Measurements from ENCODE around the gene HSDL2. TPM values are rescaled to one million over a fixed set of nuclear protein-coding genes. Genes with fewer than 3 reads are reported as not detected.
"Not testable (repeated sequence)": the region's sequence is repeated elsewhere in the genome, so short reads cannot be mapped to it uniquely, and the experiment has no call there.

HSDL2 gene
- total and polyA plus RNA-seq, 5 donors from 2014 or later, result 15.3 to 30.4 (median 19.7) TPM

- no peak overlapping the region for H3K27ac ChIP-seq (ENCODE audit: insufficient read depth, low read length, poor library complexity, severe bottlenecking)
- no peaks in the 10 kb centered on the region for H3K27me3 Mint-ChIP-seq
- no peaks in the 10 kb centered on the region for H3K27me3 ChIP-seq (ENCODE audit: control insufficient read depth, insufficient read depth, low read length)
- DNase-seq, result no peak
- peak overlapping the region in 1 of 3 donors; percentile 1 for H3K27ac Mint-ChIP-seq
- H3K36me3 Mint-ChIP-seq, result peaks cover 4% of the 10 kb centered on the region
- H3K4me1 Mint-ChIP-seq, result peaks cover 0 to 6% (median 5%) of the 10 kb centered on the region in 4 donors
- no peaks in the 10 kb centered on the region for H3K9me3 ChIP-seq (ENCODE audit: control insufficient read depth in 2 of 2, low read length in 2 of 2)
- no peaks in the 10 kb centered on the region for H3K36me3 ChIP-seq (ENCODE audit: control insufficient read depth, insufficient read depth, low read length)
- no peak overlapping the region for H3K4me3 ChIP-seq (ENCODE audit: low read depth, low read length)
- H3K9me3 Mint-ChIP-seq, result no peaks in the 10 kb centered on the region
- no peaks in the 10 kb centered on the region for H3K4me1 ChIP-seq (ENCODE audit: control insufficient read depth, insufficient read depth, low read length, poor library complexity, severe bottlenecking)
- no peak for ATAC-seq (ENCODE audit: low read depth in 2 of 2)
- H3K4me3 Mint-ChIP-seq, result no peak overlapping the region
Observed at GRCh38 chr9:112503170-112503569, 123.3 kb downstream of the HSDL2 start.

DNA sequence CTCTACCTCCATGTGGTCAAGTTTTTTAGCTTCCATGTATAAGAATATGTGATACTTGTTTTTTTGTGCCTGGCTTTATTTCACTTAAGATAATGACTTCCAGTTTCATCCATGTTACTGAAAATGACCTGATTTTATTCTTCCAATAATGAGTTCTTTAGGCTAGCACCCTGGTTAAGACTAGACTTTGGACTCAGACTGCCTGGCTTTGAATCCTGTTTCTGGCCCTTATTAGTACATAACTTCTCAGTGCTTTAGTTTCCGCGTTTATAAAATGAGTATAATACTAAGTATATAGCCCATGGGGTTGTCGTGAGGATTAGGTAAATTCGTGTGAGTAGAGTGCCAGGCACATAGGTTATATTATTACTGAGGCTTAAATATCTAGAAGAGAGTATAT lies 125.2 kb downstream of the HSDL2 start:
- H3K27me3 Mint-ChIP-seq, result no peaks in the 10 kb centered on the region
- H3K4me1 Mint-ChIP-seq, result peaks cover 0 to 8% (median 5%) of the 10 kb centered on the region in 4 donors
- no peak overlapping the region for H3K4me3 Mint-ChIP-seq
- Histone ChIP-seq H3K4me1 (ENCODE audit: control insufficient read depth, insufficient read depth, low read length, poor library complexity, severe bottlenecking) (no peaks in the 10 kb centered on the region), H3K4me3 (ENCODE audit: low read depth, low read length) (no peak overlapping the region), H3K36me3 (ENCODE audit: control insufficient read depth, insufficient read depth, low read length) (no peaks in the 10 kb centered on the region), H3K27me3 (ENCODE audit: control insufficient read depth, insufficient read depth, low read length) (no peaks in the 10 kb centered on the region), H3K9me3 (ENCODE audit: control insufficient read depth in 2 of 2, low read length in 2 of 2) (no peaks in the 10 kb centered on the region), H3K27ac (ENCODE audit: insufficient read depth, low read length, poor library complexity, severe bottlenecking) (no peak overlapping the region)
- H3K36me3 Mint-ChIP-seq, result peaks cover 4% of the 10 kb centered on the region
- no peak for ATAC-seq (ENCODE audit: low read depth in 2 of 2)
- no peaks in the 10 kb centered on the region for H3K9me3 Mint-ChIP-seq
- H3K27ac Mint-ChIP-seq, result no peak overlapping the region
- DNase-seq, result no peak

GRCh38 chr9:112505607-112506006 lies 125.7 kb downstream of the HSDL2 start:
- H3K27ac ChIP-seq (ENCODE audit: insufficient read depth, low read length, poor library complexity, severe bottlenecking), result no peak overlapping the region
- ATAC-seq (ENCODE audit: low read depth in 2 of 2), result no peak
- peaks cover 0 to 8% (median 5%) of the 10 kb centered on the region in 4 donors for H3K4me1 Mint-ChIP-seq
- no peaks in the 10 kb centered on the region for H3K36me3 ChIP-seq (ENCODE audit: control insufficient read depth, insufficient read depth, low read length)
- no peak overlapping the region for H3K4me3 ChIP-seq (ENCODE audit: low read depth, low read length)
- peaks cover 4% of the 10 kb centered on the region for H3K36me3 Mint-ChIP-seq
- H3K4me3 Mint-ChIP-seq, result no peak overlapping the region
- DNase-seq, result no peak
- no peaks in the 10 kb centered on the region for H3K9me3 ChIP-seq (ENCODE audit: control insufficient read depth in 2 of 2, low read length in 2 of 2)
- H3K27me3 Mint-ChIP-seq, result no peaks in the 10 kb centered on the region
- no peaks in the 10 kb centered on the region for H3K9me3 Mint-ChIP-seq
- no peaks in the 10 kb centered on the region for H3K4me1 ChIP-seq (ENCODE audit: control insufficient read depth, insufficient read depth, low read length, poor library complexity, severe bottlenecking)
- H3K27ac Mint-ChIP-seq, result peak overlapping the region in 2 of 3 donors; percentile 21 to 35
- H3K27me3 ChIP-seq (ENCODE audit: control insufficient read depth, insufficient read depth, low read length), result no peaks in the 10 kb centered on the region

GRCh38 chr9:112506571-112506970 lies 126.7 kb downstream of the HSDL2 start:
- Mint-ChIP-seq H3K36me3 (peaks cover under 1% of the 10 kb centered on the region), H3K9me3 (no peaks in the 10 kb centered on the region), H3K4me3 (no peak overlapping the region), H3K27ac (no peak overlapping the region), H3K4me1 (peaks cover 0 to 8% (median 3%) of the 10 kb centered on the region in 4 donors), H3K27me3 (no peaks in the 10 kb centered on the region)
- no peak for DNase-seq
- Histone ChIP-seq H3K9me3 (ENCODE audit: control insufficient read depth in 2 of 2, low read length in 2 of 2) (no peaks in the 10 kb centered on the region), H3K27me3 (ENCODE audit: control insufficient read depth, insufficient read depth, low read length) (no peaks in the 10 kb centered on the region), H3K36me3 (ENCODE audit: control insufficient read depth, insufficient read depth, low read length) (no peaks in the 10 kb centered on the region), H3K4me3 (ENCODE audit: low read depth, low read length) (no peak overlapping the region), H3K4me1 (ENCODE audit: control insufficient read depth, insufficient read depth, low read length, poor library complexity, severe bottlenecking) (no peaks in the 10 kb centered on the region), H3K27ac (ENCODE audit: insufficient read depth, low read length, poor library complexity, severe bottlenecking) (no peak overlapping the region)
- ATAC-seq (ENCODE audit: low read depth in 2 of 2), result no peak

DNA sequence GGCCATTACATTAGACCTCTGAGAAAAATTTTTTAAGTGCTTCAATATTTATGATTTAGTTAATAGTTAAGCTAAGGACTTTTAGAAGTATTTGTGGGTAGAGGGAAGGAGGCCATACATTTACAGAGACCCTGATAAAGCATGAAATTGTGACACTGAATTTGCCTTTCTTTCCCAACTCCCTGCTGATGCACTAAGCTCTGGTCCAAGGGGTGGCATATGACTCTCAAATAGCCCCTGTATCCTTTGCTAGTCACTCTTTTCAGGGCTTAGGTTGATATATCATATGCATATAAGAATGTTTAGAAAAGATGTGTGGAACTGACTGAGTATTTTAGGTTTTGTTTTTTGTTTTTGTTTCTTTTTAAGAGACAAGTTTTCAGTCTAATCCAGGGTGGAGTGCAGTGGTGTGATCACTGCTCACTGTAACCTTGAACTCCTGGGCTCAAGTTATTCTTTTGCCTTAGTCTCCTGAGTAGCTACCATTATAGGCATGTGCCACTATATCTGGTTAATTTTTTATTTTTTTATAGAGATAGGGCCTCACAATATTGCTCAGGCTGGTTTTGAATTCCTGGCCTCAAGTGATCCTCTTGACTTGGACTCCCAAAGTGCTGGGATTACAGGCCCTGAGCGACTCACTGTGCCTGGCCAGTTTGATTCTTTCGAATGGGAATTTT lies 127.2 kb downstream of the HSDL2 start:
- Histone ChIP-seq H3K9me3 (ENCODE audit: control insufficient read depth in 2 of 2, low read length in 2 of 2) (no peaks in the 10 kb centered on the region), H3K36me3 (ENCODE audit: control insufficient read depth, insufficient read depth, low read length) (no peaks in the 10 kb centered on the region), H3K4me3 (ENCODE audit: low read depth, low read length) (no peak overlapping the region), H3K4me1 (ENCODE audit: control insufficient read depth, insufficient read depth, low read length, poor library complexity, severe bottlenecking) (no peaks in the 10 kb centered on the region), H3K27ac (ENCODE audit: insufficient read depth, low read length, poor library complexity, severe bottlenecking) (no peak overlapping the region), H3K27me3 (ENCODE audit: control insufficient read depth, insufficient read depth, low read length) (no peaks in the 10 kb centered on the region)
- DNase-seq (no peak), ATAC-seq (ENCODE audit: low read depth in 2 of 2) (no peak)
- H3K4me1 Mint-ChIP-seq, result peaks cover 0 to 8% (median 3%) of the 10 kb centered on the region in 4 donors
- H3K9me3 Mint-ChIP-seq, result no peaks in the 10 kb centered on the region
- no peak overlapping the region for H3K4me3 Mint-ChIP-seq
- H3K36me3 Mint-ChIP-seq, result no peaks in the 10 kb centered on the region
- no peaks in the 10 kb centered on the region for H3K27me3 Mint-ChIP-seq
- no peak overlapping the region for H3K27ac Mint-ChIP-seq

DNA sequence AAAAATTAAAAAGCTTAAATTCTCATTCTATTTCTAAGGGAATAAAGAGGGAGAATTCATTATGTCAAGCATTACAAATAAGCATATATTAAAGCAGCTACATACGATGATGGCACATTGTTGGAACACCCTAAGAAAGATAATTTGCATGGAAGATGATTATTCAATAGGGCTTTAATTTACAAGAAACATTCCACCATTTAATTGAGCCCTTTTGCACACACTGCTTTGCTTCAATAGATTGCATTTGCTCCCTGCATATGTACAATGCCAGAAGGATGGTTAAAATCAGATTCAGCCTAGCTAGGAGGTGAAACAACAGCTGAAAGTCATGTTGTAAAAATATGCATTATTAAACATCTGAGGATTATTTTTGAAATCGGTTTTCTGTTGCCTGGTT lies 128.5 kb downstream of the HSDL2 start:
- Mint-ChIP-seq H3K4me3 (no peak overlapping the region), H3K36me3 (no peaks in the 10 kb centered on the region), H3K27me3 (no peaks in the 10 kb centered on the region), H3K9me3 (no peaks in the 10 kb centered on the region), H3K27ac (no peak overlapping the region), H3K4me1 (peaks cover 0 to 8% (median 3%) of the 10 kb centered on the region in 4 donors)
- DNase-seq, result no peak
- H3K27me3 ChIP-seq (ENCODE audit: control insufficient read depth, insufficient read depth, low read length), result no peaks in the 10 kb centered on the region
- H3K4me1 ChIP-seq (ENCODE audit: control insufficient read depth, insufficient read depth, low read length, poor library complexity, severe bottlenecking), result no peaks in the 10 kb centered on the region
- no peaks in the 10 kb centered on the region for H3K9me3 ChIP-seq (ENCODE audit: control insufficient read depth in 2 of 2, low read length in 2 of 2)
- H3K4me3 ChIP-seq (ENCODE audit: low read depth, low read length), result no peak overlapping the region
- no peak for ATAC-seq (ENCODE audit: low read depth in 2 of 2)
- H3K36me3 ChIP-seq (ENCODE audit: control insufficient read depth, insufficient read depth, low read length), result no peaks in the 10 kb centered on the region
- H3K27ac ChIP-seq (ENCODE audit: insufficient read depth, low read length, poor library complexity, severe bottlenecking), result no peak overlapping the region

DNA sequence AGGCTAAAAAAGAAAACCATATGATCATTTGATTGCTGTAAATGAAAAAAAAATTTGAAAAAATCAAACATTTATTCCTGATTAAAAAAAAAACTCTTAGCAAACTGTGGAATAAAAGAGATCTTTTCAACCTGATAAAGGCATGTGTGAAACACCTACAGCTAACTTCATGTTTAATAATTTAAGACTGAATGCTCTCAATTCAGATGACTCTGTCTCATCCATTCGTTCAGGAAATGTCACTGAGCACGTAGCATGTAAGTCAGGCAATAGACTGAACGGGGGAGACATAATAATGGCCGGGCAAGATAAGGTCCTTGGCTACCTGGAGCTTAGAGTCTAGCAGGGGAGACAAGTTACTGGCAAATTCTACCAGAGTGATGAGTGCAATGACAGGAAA lies 132.5 kb downstream of the HSDL2 start:
- not testable (repeated sequence) for H3K27me3 ChIP-seq (ENCODE audit: control insufficient read depth, insufficient read depth, low read length); H3K36me3 Mint-ChIP-seq; H3K4me1 ChIP-seq (ENCODE audit: control insufficient read depth, insufficient read depth, low read length, poor library complexity, severe bottlenecking); H3K36me3 ChIP-seq (ENCODE audit: control insufficient read depth, insufficient read depth, low read length); H3K4me3 Mint-ChIP-seq; H3K9me3 Mint-ChIP-seq; H3K4me1 Mint-ChIP-seq; H3K9me3 ChIP-seq (ENCODE audit: control insufficient read depth in 2 of 2, low read length in 2 of 2); H3K27ac ChIP-seq (ENCODE audit: insufficient read depth, low read length, poor library complexity, severe bottlenecking); H3K27me3 Mint-ChIP-seq; ATAC-seq (ENCODE audit: low read depth in 2 of 2); H3K4me3 ChIP-seq (ENCODE audit: low read depth, low read length); DNase-seq; H3K27ac Mint-ChIP-seq

- H3K4me1 Mint-ChIP-seq, result peaks cover 0 to 3% (median 0%) of the 10 kb centered on the region in 4 donors
- H3K4me3 ChIP-seq (ENCODE audit: low read depth, low read length), result no peak overlapping the region
- H3K9me3 Mint-ChIP-seq, result no peaks in the 10 kb centered on the region
- no peaks in the 10 kb centered on the region for H3K36me3 Mint-ChIP-seq
- no peaks in the 10 kb centered on the region for H3K27me3 ChIP-seq (ENCODE audit: control insufficient read depth, insufficient read depth, low read length)
- no peak overlapping the region for H3K27ac Mint-ChIP-seq
- H3K27me3 Mint-ChIP-seq, result no peaks in the 10 kb centered on the region
- no peaks in the 10 kb centered on the region for H3K9me3 ChIP-seq (ENCODE audit: control insufficient read depth in 2 of 2, low read length in 2 of 2)
- ATAC-seq (ENCODE audit: low read depth in 2 of 2), result no peak
- H3K4me1 ChIP-seq (ENCODE audit: control insufficient read depth, insufficient read depth, low read length, poor library complexity, severe bottlenecking), result no peaks in the 10 kb centered on the region
- no peak overlapping the region for H3K27ac ChIP-seq (ENCODE audit: insufficient read depth, low read length, poor library complexity, severe bottlenecking)
- no peak for DNase-seq
- no peak overlapping the region for H3K4me3 Mint-ChIP-seq
- no peaks in the 10 kb centered on the region for H3K36me3 ChIP-seq (ENCODE audit: control insufficient read depth, insufficient read depth, low read length)
Observed at GRCh38 chr9:112516769-112517168, 136.9 kb downstream of the HSDL2 start.

Measured in CD4-positive, CD25-positive, alpha-beta regulatory T cell (primary cell).